Peyer's patch (tissue), 4 donors: ENCODE data around the gene CRYL1.

ENCODE experiments used
- POLR2A ChIP-seq, 2 donors: fragments of 450-650 bp; IDR thresholded peaks; one replicate each; pipeline ENCODE4 v1.5.1; 2017; ENCODE audit warnings: antibody characterized with exemption in 2 of 2, mild to moderate bottlenecking in 2 of 2, moderate library complexity in 2 of 2
- TF ChIP-seq, protein P1 (sequence below), 6 experiments: fragments of 450-650 bp in 4 of 6; fragments of 200-600 bp in 2 of 6; sonication (generic) in 1 of 6; IDR thresholded peaks; one replicate each; pipeline ENCODE4 v1.5.1; 2017 to 2019; ENCODE audit warnings: antibody characterized with exemption in 6 of 6, mild to moderate bottlenecking in 3 of 6, moderate library complexity in 1 of 6

DNA sequence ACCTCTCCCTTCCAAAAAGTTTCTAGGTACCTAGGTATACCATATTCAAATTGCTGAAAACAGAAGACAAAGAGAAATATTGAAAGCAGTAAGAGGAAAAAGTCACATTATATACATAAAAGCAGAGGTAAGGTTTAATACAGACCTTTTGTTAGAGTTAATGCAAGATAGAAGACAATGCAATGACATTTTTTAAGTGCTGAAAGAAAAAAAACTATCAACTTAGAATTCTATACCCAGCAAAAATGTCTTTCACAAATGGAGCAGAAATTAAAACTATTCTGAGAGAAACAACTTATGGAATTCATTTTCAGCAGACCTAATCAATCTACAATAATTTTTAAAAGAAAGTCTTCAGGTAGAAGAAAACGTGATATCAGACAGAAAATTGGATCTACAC is 77.2 kb downstream of the CRYL1 start:
- TF ChIP-seq, protein P1, sequence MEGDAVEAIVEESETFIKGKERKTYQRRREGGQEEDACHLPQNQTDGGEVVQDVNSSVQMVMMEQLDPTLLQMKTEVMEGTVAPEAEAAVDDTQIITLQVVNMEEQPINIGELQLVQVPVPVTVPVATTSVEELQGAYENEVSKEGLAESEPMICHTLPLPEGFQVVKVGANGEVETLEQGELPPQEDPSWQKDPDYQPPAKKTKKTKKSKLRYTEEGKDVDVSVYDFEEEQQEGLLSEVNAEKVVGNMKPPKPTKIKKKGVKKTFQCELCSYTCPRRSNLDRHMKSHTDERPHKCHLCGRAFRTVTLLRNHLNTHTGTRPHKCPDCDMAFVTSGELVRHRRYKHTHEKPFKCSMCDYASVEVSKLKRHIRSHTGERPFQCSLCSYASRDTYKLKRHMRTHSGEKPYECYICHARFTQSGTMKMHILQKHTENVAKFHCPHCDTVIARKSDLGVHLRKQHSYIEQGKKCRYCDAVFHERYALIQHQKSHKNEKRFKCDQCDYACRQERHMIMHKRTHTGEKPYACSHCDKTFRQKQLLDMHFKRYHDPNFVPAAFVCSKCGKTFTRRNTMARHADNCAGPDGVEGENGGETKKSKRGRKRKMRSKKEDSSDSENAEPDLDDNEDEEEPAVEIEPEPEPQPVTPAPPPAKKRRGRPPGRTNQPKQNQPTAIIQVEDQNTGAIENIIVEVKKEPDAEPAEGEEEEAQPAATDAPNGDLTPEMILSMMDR (IDR thresholded peaks at IDR 0.05): no peak
- no peak for TF ChIP-seq POLR2A (IDR thresholded peaks at IDR 0.05)
